AG08396 (cell line): ENCODE data around the gene ACO2.
"Not testable (repeated sequence)": the region's sequence is repeated elsewhere in the genome, so short reads cannot be mapped to it uniquely, and the experiment has no call there.

Source experiments
- DNase-seq: peaks from one replicate; pipeline ENCODE4 v3.0.0; 2012; ENCODE audit warnings: low spot score, mixed read lengths

Gene ACO2

DNA sequence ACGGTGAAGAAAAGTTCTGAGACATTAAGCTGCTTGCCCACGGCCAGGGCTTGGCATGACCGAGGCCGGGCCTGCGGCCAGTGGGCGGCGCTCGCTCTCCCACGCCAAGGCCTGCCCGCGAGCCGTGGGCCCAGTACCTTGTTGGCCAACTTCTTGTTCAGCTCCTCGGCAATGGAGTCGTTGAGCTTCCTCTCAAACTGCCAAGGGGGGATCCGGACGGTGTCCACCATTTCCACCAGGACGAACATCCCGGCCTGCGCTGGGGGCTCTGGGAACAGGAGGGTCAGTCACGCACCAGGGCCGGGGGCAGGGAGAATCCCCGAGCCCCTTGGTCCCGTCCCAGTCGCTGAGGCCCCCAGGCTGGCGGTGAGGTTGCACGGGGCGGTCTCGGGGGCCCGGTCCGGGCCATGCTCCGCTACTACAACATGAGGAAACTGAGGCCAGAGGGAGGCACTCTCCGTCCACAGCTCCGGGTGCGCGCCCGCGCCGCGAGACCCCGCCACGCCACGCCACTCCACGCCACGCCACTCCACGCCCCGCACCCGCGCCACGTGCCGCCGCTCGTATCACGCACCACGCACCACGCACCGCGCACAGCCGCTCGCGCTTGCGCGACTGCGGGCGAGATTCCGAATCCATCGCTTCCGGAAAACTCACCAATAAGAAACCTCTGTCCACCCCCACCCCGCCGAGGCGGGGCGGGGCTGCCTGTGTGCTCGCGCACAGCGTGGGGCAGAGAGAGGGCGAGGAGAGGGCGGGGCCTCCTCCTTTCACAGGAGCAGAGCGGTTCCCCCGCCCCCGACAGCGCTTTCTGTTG is 75.1 kb downstream of the ACO2 start, which contains the start of gene POLR3H:
POLR3H (minus strand) TSS at position 617 of the 817 bp plus-strand sequence; CDS start at position 248, 369 bp downstream.
- DNase-seq: peak; percentile 98

DNA sequence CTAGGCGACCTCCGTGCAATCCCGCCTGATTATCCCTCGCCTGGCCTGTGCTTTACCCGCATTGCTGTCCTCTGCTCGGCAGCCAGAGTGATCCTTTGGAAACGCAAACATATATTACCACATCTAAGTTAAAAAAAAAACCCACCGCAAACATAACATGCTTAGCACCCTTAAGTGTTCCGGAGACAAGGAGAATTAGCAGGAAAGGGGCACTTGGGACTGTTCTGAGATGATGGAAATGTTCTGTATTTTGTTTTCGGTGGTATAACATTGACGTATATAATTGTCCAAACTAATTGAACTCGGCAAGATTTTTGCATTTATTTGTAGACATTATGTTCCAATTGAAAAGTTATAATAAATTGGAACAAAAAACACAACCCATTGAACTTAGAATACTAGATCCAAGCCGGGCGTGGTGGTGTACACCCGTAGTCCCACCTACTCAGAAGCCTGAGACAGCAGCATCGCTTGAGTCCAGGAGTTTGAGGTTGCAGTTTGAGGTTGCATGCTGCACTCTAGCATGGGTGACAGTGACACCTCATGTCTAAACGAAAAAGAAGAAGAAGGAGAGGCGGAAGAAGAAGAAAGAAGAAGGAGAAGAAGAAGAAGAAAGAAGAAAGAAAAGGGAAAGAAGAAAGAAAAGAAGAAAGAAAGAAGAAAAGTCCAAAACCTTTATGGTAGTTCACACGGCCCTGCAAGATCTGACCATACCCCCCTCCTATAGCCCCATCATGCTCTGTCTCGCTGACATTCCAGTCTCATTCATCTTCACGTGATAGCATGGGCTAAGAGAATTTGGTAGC is 76.0 kb downstream of the ACO2 start:
- DNase-seq: no peak

DNA sequence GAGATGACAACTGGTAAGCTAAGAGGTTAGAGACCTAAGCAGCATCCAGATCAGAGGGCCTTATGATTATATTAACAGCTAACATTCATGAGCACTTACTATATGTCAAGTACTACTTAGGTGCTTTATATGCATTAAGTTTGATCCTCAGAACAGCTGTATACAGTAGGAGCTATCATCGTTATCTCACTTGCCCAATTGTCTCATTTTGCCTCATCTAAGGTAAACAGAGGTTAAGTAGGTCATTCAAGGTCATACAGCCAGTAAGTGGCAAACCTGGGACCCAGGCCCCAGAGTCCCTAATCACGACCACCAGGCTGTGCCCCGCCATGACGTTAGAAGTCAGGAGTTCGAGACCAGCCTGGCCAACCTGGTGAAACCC is 79.9 kb downstream of the ACO2 start:
- no peak for DNase-seq

DNA sequence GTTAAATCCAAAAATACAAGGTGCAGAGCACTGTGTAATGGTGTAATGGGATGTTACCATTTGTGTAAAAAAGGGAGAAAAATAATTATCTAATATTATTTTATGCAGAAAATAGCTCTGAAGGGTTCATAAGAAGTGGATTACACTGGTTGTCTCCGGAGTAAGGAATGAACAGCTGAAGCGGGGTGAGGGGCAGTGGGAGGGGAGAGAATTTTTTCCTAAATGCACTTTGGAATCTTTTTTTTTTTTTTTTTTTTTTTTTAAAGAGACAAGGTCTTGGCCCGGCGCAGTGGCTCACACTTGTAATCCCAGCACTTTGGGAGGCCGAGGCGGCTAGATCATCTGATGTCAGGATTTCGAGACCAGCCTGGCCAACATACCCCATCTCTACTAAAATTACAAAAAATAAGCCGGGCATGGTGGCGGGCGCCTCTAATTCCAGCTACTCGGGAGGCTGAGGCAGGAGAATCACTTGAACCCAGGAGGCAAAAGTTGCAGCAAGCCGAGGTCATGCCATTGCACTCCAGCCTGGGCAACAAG is 82.1 kb downstream of the ACO2 start:
- DNase-seq: no peak

DNA sequence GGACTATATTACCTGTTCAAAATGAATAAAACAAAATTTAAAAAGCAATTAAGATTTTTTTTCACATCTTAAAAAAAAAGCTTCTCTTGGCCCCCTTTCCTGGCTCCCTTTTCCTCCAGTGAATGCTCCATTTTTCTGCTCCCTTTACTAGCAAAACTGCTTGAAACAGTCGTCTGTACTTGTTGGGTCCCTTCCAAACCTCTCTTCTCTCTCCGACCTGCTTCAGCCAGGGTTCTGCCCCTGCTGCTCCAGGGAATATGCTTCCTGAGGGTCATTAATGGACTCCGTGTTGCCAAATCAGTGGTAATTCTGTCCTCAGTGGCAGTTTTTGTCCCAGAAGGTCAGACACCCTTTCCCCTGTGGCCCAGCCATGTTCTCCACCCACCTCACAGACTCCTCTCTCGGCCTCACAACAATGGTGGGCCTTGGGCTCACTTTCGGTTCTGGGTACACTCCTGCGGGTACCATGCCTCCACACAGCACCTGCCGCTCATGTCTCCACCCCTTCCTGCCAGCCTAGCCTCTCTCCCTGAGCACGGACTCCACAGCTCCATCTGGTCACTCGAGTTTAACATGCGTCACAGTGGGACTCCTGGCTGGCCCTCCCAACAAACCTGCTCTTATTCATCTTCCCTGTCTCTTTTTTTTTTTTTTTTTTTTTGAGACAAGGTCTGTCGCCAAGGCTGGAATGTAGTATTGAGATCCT is 83.1 kb downstream of the ACO2 start:
- DNase-seq: no peak

DNA sequence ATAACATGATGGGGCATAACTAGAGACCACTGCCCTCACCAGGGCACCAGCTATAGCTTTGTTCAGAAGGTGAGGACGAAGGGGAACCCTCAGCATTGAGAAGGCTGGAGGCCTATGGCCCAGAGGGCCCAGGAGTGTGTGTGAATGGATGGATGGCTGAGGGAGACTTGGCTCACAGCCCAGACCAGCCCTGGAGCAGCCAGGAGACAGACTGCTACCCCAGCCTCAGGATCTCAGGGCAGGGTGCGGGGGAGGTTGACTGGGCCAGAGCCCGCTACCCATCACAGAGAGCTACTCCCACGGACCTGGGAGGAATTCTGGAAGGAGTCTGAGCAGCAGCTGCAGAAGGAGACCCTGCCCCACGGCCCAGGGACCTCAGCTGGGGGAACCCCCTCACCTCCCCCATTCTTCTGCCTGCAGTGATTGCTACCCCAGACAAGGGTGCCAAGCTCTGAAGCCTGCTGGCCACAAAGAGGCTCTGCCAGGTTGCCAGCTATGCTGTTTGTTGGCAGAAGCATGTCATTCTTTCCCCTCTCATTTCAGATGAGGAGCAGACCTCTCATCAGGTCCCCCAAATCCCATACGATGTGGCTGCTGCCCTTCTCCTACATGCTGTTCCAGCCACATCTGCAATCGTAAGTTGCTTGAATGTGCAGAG is 86.5 kb downstream of the ACO2 start:
- no peak for DNase-seq

DNA sequence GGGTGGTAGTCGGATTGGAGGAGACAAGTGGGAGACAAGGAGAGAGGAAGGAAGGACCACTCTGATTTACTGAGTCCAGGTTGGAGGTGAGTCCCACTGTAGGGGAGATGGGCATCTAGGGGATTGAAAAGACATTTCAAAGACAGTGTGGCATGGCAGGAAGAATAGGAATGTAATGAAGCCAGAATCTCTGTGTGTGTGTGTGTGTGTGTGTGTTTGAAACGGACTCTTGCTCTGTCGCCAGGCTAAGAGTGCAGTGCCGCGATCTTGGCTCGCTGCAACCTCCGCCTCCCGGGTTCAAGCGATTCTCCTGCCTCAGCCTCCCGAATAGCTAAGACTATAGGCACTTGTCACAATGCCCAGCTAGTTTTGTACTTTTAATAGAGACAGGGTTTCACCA is 87.6 kb downstream of the ACO2 start:
- no peak for DNase-seq

DNA sequence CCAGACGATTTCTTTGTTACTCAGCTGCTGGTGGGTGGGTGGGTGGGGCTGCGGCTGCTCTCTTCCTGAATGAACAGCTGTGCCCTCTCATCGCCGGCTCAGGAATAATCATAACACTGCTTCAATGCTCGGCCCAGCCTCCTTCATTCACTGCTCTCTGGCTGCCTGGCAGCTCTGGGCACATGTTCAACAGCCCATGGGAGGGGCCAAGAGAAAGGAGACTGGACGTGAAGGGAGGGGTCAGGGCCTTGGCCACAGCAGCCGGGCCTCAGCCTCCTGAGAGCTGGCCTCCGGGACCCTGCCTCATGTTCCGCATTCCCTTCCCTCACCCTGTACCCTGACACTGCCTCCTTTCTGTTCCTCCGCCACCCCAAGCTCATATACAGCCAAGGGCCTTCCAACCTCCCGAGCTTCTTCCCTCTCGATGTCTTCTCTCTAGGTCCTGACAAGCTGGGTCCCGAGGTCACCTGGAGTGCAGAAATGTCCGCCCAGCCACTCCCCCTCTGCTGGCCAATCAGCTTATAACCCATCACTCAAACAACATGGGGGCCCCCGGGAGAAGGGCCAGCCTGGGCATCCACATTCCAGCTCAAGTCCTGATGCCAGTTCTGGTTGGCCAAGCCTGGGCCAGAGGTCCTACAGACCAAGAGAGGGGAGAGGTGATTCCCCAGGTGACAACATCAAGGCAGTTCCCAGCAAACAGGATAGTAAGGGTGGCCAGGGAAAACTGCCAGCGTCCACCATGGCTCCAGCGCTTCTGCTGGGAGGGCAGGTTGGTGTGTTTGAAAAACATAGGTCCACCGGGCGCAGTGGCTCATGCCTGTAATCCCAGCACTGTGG is 88.7 kb downstream of the ACO2 start:
- DNase-seq: peak; percentile 91

DNA sequence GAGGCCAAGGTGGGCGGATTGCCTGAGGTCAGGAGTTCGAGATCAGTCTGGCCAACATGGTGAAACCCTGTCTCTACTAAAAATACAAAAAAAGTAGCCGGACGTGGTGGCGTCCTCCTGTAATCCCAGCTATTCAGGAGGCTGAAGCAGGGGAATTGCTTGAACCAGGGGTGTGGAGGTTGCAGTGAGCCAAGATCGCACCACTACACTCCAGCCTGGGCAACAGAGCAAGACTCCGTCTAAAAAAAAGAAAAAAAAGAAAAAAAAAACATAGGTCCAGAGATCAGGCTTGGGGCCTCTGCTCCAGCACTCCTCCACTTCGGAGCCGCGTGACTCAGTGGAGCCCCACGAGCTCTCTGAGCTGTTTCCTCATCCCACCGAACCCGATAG is 89.3 kb downstream of the ACO2 start:
- not testable (repeated sequence) for DNase-seq

DNA sequence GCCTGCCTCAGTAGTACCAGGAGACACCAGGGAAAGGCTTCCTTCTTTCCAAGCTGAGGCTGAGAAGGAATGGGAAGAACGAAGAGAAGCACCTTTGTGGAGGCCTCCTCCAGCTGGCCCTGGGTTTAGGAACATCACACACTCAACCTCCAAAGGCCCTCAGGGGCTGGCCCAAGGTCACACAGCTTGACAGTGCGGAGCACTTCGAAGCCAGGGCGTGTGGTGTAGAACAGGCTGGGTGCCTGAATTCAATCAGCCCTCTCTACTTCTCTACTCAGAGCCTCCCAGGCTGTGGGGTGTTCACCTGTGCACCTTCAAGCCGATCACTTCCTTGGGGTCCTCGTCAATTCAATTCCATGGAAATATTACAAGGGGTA is 91.2 kb downstream of the ACO2 start:
- no peak for DNase-seq

DNA sequence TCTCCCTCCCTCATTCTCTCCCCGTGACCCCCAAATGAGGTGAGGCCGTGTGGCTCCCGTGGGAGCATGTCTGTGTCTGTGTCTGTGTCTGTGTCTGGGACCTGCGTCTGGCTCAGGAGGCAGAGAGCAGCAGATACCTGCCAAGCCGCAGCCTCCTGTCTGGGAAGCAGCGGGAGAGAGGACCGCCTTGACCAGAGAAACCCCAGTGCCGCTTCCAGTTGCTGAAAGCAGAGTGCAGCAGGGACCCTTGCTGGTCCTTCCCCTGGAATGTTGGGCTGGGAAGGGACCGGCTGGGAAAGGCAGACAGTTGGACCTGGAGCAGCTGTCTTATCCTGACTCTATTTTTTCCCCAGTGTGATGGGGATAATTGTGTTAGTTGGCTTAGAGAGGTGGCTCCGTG is 92.4 kb downstream of the ACO2 start:
- no peak for DNase-seq

DNA sequence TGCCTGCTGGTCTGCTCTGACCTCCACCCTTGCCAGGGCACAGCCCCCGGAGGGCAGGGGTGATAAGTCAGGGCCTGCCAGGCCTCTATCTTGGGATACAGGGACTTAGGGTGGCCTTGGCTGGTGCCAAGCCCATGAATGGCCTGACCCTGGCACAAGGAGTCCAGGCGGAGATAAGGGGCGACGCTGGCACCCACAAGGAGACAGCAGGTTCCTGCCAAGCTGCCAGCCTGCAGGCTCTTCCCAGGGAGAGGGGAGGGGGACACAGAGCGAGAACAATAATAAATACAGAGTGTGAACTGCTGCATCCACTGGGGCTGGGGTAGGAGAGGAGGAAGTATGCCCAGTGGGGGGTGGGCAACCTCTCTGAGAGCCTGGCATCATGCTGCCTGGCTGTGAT is 92.9 kb downstream of the ACO2 start:
- DNase-seq: no peak

DNA sequence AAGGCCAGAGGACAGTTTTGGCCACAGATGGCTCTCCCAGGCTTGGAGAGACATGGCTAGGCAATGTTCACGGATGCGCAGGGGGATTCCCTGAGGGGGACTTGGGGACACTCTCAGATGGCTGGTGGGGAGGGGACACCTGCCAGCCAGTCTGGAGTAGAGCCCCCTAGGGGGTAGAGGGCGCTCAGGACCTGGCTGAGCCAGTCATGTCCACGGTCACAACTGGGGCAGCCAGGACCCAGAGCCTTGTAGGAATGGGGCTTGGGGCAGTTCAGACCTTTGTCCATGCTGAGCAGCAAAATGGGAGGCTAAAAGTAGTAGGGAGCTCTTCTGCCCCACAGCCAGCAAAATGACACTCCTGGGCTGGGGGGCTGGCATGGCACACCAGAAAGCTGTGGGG is 93.5 kb downstream of the ACO2 start:
- no peak for DNase-seq

DNA sequence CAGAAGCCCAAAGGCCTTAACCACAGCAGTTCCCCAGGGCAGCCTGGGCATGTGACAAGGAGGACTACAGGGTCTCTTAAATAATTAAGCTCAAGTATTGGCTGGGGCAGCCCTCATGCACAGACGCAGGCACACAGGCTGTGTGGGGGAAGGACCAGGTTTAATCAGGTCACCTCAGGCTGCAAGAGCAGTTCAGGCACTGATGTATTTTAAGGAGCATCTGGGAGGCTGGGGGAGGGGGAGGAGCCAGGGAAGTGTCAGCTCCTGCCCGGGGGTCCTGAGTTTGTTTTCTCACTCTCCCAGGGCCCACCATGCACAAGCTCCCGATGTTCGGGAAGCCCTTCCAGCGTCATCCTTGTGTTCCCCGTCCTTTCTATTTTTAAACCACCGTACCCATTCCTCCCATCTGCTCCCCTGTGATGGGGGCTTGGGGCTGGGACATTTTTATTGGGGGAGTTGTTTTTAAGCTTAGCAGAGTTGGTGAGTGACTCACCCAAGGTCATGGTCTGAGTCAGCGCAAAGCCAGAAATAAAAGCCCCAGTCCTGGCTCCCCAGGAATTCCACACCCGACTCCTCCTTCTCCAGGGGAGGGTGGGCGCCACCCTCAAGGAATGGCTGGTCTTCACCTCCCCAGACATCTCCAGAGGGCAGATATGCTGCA is 94.3 kb downstream of the ACO2 start:
- peak; percentile 62 for DNase-seq

DNA sequence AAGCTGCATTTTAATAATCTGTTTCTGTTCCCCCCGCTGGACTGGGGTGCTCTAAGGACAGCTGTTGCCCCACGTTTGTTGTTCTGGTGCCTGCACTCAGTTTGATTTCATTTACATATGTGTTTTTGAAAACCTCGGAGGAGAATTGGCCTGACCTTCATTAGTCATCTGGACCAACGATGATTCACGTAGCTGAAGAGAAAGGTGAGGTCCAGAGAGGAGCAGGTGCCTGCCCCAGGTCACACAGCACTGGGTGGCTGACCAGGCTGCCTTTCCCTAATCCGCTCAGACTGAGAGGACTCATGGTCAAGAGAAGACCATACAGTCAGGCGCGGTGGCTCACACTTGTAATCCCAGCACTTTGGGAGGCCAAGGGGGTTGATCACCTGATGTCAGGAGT is 95.6 kb downstream of the ACO2 start:
- DNase-seq: no peak

DNA sequence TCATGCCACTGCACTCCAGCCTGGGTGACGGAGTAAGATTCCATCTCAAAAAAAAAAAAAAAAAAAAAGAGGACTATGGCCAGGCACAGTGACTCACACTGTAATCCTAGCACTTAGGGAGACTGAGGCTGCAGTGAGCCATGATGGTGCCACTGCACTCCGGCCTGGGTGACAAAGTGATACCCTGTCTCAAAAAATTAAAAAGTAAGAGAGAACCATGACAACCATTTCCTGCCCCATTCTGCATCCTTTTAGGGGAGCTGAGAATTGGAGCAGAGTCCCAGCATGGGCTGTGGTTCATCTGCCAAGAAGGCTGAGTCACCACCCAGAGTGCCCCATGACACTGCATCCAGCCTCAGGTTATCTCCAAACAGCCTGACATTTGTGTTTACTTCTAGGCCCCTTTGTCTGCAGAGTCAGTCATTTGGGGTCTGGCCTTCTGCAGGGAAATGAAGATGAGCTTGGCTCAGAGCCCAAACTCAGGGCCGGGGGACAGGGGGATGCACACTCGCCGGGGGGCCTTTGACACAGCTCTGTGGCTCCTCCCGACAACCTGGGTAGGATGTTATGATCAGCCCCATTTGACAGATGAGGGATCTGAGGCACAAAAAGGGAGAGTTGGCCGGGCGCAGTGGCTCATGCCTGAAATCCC is 96.6 kb downstream of the ACO2 start:
- peak; percentile 85 for DNase-seq

DNA sequence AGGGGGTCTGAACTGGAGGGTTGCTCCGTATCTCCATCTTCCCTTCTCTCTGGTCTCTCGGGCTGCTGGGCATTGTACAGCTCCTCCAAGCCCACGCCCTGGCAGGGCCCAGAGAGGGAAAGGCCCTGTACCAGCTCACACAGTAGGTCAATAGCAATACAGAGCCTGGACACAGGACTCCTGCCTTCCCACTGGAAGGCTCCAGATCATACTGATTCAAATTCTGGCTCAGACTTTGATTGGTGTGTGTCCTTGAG is 98.5 kb downstream of the ACO2 start:
- DNase-seq: no peak

DNA sequence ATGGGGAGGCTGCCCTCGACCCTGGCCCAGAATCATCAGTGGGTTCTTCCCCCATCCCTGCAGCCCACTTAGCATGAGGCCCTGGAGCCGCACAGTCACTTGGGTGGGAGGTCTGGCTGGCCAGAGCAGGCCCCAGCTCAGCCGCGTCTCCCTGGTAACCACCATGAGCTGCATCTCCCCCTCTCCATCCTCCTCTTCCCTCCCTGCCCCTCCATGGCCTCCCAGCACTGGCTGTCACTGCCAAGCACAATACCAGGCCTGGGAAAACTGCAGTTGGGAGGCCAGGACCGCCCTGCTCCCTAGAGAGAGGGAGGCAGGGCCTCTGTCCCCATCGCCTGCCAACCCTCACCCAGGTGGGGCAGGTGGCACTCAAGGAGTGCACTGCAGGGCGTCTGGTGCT is 99.9 kb downstream of the ACO2 start:
- no peak for DNase-seq

DNA sequence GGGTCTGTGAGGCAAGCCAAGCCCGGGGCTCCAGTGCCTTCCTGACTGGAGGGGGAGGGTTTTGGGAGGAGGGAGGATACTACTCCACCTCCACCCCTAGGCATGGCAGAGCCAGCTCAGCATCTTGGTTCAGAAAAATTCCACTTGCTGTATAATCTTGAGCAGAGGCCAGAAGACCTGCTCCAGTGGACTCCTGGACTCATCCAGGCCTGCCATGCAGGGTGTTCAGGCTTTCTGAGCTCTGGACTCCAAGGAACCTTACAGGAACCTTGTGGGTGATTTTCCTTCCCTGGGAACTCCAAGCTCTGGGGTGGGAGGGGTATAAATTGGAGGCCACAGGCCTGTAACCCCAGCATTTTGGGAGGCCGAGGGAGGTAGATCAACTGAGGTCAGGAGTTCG is 101.3 kb downstream of the ACO2 start:
- no peak for DNase-seq

DNA sequence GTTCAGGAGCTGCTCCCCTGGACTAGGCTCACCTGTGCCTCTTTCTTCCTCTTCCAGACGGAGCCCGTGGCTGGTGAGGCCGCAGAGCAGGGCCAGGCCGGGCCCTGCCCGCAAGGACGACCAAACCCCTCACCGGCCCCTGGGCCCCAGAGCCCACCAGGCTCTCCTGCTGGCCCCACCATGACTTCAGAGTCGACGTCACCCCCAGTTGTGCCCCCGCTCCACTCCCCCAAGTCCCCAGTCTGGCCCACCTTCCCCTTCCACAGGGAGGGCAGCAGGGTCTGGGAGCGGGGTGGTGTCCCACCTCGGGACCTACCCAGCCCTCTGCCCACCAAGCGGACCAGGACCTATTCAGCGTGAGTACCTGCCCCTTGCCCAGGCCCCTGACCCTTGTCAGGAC is 102.9 kb downstream of the ACO2 start:
- DNase-seq: no peak
